Mesothelial cell of epicardium (in vitro differentiated cells): ENCODE data around the gene TAPBP. TPM values are rescaled to one million over a fixed set of nuclear protein-coding genes. Genes with fewer than 3 reads are reported as not detected.
A peak's percentile ranks its signal among the peaks of the same experiment; 100 is the strongest.
"Not testable (repeated sequence)": the region's sequence is repeated elsewhere in the genome, so short reads cannot be mapped to it uniquely, and the experiment has no call there.

Source experiments
- DNase-seq, 2 experiments: peaks; one replicate each; pipeline ENCODE4 v3.0.0; 2021; ENCODE audit warnings: low spot score in 2 of 2; ENCODE audit not compliant: unreplicated experiment in 2 of 2
- H3K27ac Mint-ChIP-seq: 2 replicates; pipeline ENCODE4 v1.8.0; 2021; ENCODE audit warnings: mixed read lengths
- H3K27me3 Mint-ChIP-seq: 2 replicates; pipeline ENCODE4 v1.8.0; 2021; ENCODE audit warnings: low read depth, mixed read lengths
- H3K36me3 Mint-ChIP-seq: 2 replicates; pipeline ENCODE4 v1.8.0; 2021; ENCODE audit warnings: mixed read lengths
- H3K4me1 Mint-ChIP-seq: 2 replicates; pipeline ENCODE4 v1.8.0; 2021; ENCODE audit warnings: mixed read lengths
- H3K4me3 Mint-ChIP-seq: 2 replicates; pipeline ENCODE4 v1.8.0; 2021; ENCODE audit warnings: mild to moderate bottlenecking, moderate library complexity, mixed read lengths
- H3K9me3 Mint-ChIP-seq: 2 replicates; pipeline ENCODE4 v1.8.0; 2021; ENCODE audit warnings: mixed read lengths
- total RNA-seq: library from RNA; stranded (reverse); gene quantifications from 3 replicates; pipeline ENCODE4 v1.2.1, GENCODE V29; 2021
- TF ChIP-seq, protein P1 (sequence below): fragments of 200-600 bp; sonication (generic); IDR thresholded peaks from one replicate; pipeline ENCODE4 v1.5.0; 2021; ENCODE audit warnings: antibody characterized with exemption; ENCODE audit not compliant: unreplicated experiment

Gene TAPBP
- total RNA-seq, 1 donor from 2014 or later, result 68.3 TPM

DNA sequence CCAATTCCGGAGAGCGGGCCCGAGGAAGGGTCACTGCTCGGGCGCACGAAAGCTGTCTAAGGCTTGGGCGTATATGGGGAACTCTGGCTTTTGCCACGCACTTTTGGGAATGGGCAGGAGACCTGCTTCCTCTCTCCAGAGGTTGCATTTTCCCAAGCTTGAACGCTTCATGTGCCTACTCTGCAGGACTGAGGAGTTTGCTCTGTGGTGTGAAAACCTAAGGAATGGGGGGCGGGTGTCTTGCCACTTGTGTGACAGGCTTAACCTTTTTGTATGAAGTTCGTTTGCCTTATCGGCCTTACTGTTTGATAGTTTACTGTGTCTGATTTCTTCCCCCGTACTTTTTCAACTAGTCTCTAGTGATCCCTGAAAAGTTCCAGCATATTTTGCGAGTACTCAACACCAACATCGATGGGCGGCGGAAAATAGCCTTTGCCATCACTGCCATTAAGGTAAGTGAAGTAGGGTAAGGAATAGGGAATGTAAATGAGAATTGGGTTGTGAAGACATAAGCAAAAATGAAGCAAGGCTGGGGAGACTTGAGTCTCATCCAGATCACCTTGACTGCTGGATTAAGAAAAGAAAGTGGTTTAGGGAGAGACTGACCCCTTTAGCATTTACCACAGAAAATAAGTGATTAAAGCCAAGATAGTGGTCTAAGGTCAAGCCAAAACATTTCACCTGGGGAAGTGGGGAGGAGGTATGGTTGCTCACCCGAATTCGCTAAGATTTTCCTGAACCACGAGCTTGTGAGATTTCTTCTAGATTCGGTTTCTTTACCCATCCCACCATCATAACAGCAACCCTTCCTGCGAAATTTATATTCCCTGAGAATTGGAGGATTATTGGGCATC lies 41.4 kb downstream of the TAPBP start:
- TF ChIP-seq, protein P1, sequence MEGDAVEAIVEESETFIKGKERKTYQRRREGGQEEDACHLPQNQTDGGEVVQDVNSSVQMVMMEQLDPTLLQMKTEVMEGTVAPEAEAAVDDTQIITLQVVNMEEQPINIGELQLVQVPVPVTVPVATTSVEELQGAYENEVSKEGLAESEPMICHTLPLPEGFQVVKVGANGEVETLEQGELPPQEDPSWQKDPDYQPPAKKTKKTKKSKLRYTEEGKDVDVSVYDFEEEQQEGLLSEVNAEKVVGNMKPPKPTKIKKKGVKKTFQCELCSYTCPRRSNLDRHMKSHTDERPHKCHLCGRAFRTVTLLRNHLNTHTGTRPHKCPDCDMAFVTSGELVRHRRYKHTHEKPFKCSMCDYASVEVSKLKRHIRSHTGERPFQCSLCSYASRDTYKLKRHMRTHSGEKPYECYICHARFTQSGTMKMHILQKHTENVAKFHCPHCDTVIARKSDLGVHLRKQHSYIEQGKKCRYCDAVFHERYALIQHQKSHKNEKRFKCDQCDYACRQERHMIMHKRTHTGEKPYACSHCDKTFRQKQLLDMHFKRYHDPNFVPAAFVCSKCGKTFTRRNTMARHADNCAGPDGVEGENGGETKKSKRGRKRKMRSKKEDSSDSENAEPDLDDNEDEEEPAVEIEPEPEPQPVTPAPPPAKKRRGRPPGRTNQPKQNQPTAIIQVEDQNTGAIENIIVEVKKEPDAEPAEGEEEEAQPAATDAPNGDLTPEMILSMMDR, result no peak
- peak overlapping the region; percentile 98 for H3K4me3 Mint-ChIP-seq
- no peaks in the 10 kb centered on the region for H3K27me3 Mint-ChIP-seq
- H3K27ac Mint-ChIP-seq, result peak overlapping the region; percentile 99
- H3K9me3 Mint-ChIP-seq, result no peaks in the 10 kb centered on the region
- peaks cover 23% of the 10 kb centered on the region for H3K36me3 Mint-ChIP-seq
- no peak for DNase-seq
- H3K4me1 Mint-ChIP-seq, result peaks cover 53% of the 10 kb centered on the region

DNA sequence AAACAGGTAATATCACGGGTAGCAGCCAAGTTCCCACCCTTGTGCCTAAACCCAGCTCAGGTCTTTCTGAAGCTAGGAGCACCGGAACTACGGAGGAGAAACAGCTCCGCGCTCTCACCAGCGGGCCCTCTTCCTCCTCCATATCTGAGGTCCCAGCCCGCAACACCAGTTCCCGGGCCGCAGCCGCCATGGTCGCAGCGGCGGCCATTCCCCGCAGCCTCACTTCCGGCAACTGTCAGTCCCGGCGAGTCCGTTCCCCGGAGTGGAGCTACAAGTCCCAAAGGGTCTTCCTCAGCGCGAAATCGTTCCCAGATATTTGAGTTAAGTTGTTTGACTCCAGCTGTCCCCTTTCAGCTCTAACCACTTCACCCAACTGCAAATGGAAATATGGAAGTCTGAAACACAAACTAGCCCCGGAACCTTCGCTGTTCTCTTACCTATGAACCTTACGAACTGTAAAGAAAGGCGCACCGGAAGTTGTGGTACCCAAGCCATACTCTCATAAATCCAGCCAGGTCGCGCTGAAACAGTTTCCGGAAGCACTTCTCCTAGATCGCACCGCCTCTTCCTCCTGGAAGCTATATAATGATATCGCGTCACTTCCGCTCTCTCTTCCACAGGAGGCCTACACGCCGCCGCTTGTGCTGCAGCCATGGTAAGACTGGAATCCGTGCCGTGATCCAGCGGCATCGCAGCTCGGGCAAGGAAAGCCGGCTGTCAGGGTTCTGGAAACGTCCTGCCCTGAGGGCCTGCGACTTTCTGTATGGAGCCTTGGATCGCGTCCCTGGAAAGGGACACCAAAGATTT lies 42.2 kb downstream of the TAPBP start, which contains the start of the genes RPS18 and VPS52:
TSS of gene RPS18 (plus strand) at position 608 of the 807 bp plus-strand sequence. CDS start at position 653, 45 bp downstream.
TSS of gene VPS52 (minus strand) at position 409 of the 807 bp plus-strand sequence. CDS start at position 208, 201 bp downstream.
- peaks cover 49% of the 10 kb centered on the region for H3K4me1 Mint-ChIP-seq
- H3K36me3 Mint-ChIP-seq, result peaks cover 23% of the 10 kb centered on the region
- no peaks in the 10 kb centered on the region for H3K27me3 Mint-ChIP-seq
- peak within 1 kb of the TSS; percentile 98 for H3K4me3 Mint-ChIP-seq
- peak within 1 kb of the TSS; percentile 99 for H3K27ac Mint-ChIP-seq
- H3K9me3 Mint-ChIP-seq, result no peaks in the 10 kb centered on the region
- DNase-seq, result peak; percentile 85 to 86
- TF ChIP-seq, protein P1, result no peak

DNA sequence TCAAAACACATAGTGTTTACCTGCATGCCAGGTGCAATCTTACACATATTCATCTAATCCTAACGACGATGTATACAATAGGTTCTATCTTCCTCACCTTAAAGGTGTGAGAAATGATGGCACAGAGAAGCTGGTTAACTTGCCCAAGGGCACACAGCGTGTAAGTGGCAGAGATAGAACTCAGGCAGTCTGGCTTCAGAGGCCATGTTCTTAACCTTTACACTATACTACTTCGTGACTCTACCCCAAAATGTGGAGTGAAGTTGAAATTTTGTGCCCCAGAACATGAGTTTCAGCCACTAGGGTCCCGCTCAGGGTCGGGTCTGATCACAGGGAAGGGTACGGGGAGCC lies 42.8 kb downstream of the TAPBP start:
- DNase-seq, result no peak
- H3K9me3 Mint-ChIP-seq, result no peaks in the 10 kb centered on the region
- H3K4me1 Mint-ChIP-seq, result peaks cover 43% of the 10 kb centered on the region
- H3K4me3 Mint-ChIP-seq, result peak overlapping the region; percentile 98
- TF ChIP-seq, protein P1, result no peak
- H3K27ac Mint-ChIP-seq, result peak overlapping the region; percentile 99
- H3K27me3 Mint-ChIP-seq, result no peaks in the 10 kb centered on the region
- peaks cover 24% of the 10 kb centered on the region for H3K36me3 Mint-ChIP-seq

DNA sequence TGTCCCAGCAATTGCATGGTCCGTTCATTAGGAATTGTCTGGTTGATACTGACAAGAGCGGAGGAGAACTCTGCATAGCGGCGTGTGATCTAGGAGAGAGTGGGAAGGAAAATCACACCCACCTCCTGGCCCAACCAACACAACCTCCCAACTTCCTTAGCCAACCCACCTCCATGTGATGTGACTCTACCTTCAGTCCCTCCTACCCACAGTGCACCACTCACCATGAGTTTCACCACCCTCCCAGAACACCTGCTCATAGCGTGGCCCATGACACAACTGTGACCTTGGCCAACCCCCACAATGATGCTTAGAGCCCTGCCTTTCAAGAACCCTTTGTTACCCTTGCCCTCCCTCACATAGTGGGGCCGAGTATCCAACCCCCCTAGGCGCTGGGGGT lies 49.9 kb downstream of the TAPBP start:
- H3K4me1 Mint-ChIP-seq, result no peaks in the 10 kb centered on the region
- no peak overlapping the region for H3K4me3 Mint-ChIP-seq
- TF ChIP-seq, protein P1, result no peak
- no peaks in the 10 kb centered on the region for H3K9me3 Mint-ChIP-seq
- no peak for DNase-seq
- no peaks in the 10 kb centered on the region for H3K27me3 Mint-ChIP-seq
- peaks cover 49% of the 10 kb centered on the region for H3K36me3 Mint-ChIP-seq
- no peak overlapping the region for H3K27ac Mint-ChIP-seq

DNA sequence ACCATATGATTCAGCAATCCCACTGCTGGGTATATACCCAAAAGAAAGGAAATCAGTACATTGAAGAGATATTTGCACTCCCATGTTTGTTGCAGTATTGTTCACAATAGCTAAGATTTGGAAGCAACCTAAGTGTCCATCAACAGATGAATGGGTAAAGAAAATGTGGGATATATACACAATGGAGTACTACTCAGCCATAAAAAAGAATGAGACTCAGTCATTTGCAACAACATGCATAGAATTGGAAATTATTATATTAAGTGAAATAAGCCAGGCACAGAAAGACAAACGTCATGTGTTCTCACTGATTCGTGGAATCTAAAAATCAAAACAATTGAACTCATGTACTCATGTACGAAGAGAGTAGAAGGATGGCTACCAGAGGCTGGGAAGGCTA lies 51.4 kb downstream of the TAPBP start:
- H3K27me3 Mint-ChIP-seq, H3K9me3 Mint-ChIP-seq, H3K4me1 Mint-ChIP-seq, H3K4me3 Mint-ChIP-seq, H3K27ac Mint-ChIP-seq, DNase-seq: not testable (repeated sequence)
- H3K36me3 Mint-ChIP-seq, result peaks cover 45% of the 10 kb centered on the region

DNA sequence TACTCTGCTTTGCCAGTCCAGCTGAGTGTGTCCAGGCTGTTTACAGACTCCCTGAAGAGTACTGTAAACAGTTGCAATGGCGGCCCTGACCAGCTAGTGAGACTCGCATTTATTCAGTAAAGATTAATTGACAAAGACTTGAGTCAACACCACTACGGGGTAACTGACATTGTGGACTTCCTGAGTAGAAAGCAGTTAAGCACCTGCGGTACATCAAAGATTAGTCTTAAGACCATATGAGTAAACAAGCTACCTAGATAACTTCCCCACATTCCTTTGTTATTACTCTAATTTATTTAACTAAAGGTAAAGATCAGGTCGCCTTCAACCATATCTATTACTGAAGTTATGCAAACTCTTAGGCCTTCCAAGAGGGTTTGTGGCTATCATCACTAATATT lies 54.8 kb downstream of the TAPBP start:
- Mint-ChIP-seq H3K4me3 (no peak overlapping the region), H3K9me3 (no peaks in the 10 kb centered on the region), H3K27me3 (no peaks in the 10 kb centered on the region), H3K4me1 (no peaks in the 10 kb centered on the region), H3K36me3 (peaks cover 42% of the 10 kb centered on the region), H3K27ac (no peak overlapping the region)
- TF ChIP-seq, protein P1, result no peak
- no peak for DNase-seq
